WTC11 (cell line): ENCODE measurements around the gene DCAF5. TPM values are rescaled to one million over a fixed set of nuclear protein-coding genes. Genes with fewer than 3 reads are reported as not detected.

Source experiments
- ATAC-seq: fragments of 200-7000 bp; cut with Tn5 transposase; 2 replicates; pipeline ENCODE4 v1.10.0; 2021; ENCODE audit warnings: mild to moderate bottlenecking, moderate library complexity
- CTCF ChIA-PET: fragments of 300-600 bp; sonication (Branson Sonifier 250); formaldehyde crosslinking; loops from one replicate; lab custom pipeline; 2021; ENCODE audit warnings: antibody characterized with exemption; lab: Charles Lee
- POLR2A ChIA-PET: fragments of 350-600 bp; sonication (Branson Sonifier 250); formaldehyde crosslinking; loops from one replicate; lab custom pipeline; 2021; ENCODE audit warnings: antibody characterized with exemption; lab: Charles Lee
- DNase-seq: peaks from one replicate; pipeline ENCODE4 v3.0.0; 2021; ENCODE audit warnings: low spot score
- H3K27ac Mint-ChIP-seq: 2 replicates; pipeline ENCODE4 v1.8.0; 2021; ENCODE audit warnings: mixed read lengths
- H3K27me3 Mint-ChIP-seq: 2 replicates; pipeline ENCODE4 v1.8.0; 2021; ENCODE audit warnings: low read depth, mild to moderate bottlenecking, moderate library complexity, mixed read lengths
- H3K36me3 Mint-ChIP-seq: 2 replicates; pipeline ENCODE4 v1.8.0; 2021; ENCODE audit warnings: mixed read lengths
- H3K4me1 Mint-ChIP-seq: 2 replicates; pipeline ENCODE4 v1.8.0; 2022; ENCODE audit warnings: mixed read lengths
- H3K4me3 Mint-ChIP-seq: 2 replicates; pipeline ENCODE4 v1.8.0; 2021; ENCODE audit warnings: mild to moderate bottlenecking, moderate library complexity, mixed read lengths
- H3K9me3 Mint-ChIP-seq: 2 replicates; pipeline ENCODE4 v1.8.0; 2021; ENCODE audit warnings: mixed read lengths
- AFF4 ChIP-seq: sonication (generic); formaldehyde crosslinking; IDR thresholded peaks from 2 replicates; pipeline ENCODE4 v1.8.1; 2023; ENCODE audit warnings: mild to moderate bottlenecking, missing genetic modification reagents, borderline replicate concordance
- ATF2 ChIP-seq: sonication (generic); formaldehyde crosslinking; IDR thresholded peaks from 2 replicates; pipeline ENCODE4 v1.8.1; 2022; ENCODE audit warnings: low read depth, missing genetic modification reagents, borderline replicate concordance
- CBFB ChIP-seq: sonication (generic); formaldehyde crosslinking; IDR thresholded peaks from 2 replicates; pipeline ENCODE4 v1.8.1; 2022; ENCODE audit warnings: mild to moderate bottlenecking, low read depth, missing genetic modification reagents
- CREB1 ChIP-seq: sonication (generic); formaldehyde crosslinking; IDR thresholded peaks from 2 replicates; pipeline ENCODE4 v1.8.0; 2023; ENCODE audit warnings: mild to moderate bottlenecking, missing genetic modification reagents
- CREM ChIP-seq: sonication (generic); formaldehyde crosslinking; IDR thresholded peaks from 2 replicates; pipeline ENCODE4 v1.8.1; 2022; ENCODE audit warnings: mild to moderate bottlenecking, missing genetic modification reagents, moderate library complexity
- ESRRA ChIP-seq: sonication (generic); formaldehyde crosslinking; IDR thresholded peaks from 2 replicates; pipeline ENCODE4 v1.8.1; 2022; ENCODE audit warnings: mild to moderate bottlenecking, missing genetic modification reagents, borderline replicate concordance
- FOXK1 ChIP-seq: sonication (generic); formaldehyde crosslinking; IDR thresholded peaks from 2 replicates; pipeline ENCODE4 v1.8.0; 2022; ENCODE audit warnings: mild to moderate bottlenecking, moderate library complexity, missing genetic modification reagents
- GRHL2 ChIP-seq: fragments of 250-450 bp; sonication (Bioruptor Pico); IDR thresholded peaks from 2 replicates; pipeline ENCODE4 v1.8.0; 2022; ENCODE audit warnings: mild to moderate bottlenecking, moderate library complexity; ENCODE audit not compliant: insufficient replicate concordance, severe bottlenecking
- NFATC4 ChIP-seq: fragments of 250-450 bp; sonication (Bioruptor Pico); IDR thresholded peaks from 2 replicates; pipeline ENCODE4 v1.9.0; 2021; ENCODE audit warnings: mild to moderate bottlenecking
- NFYB ChIP-seq: sonication (generic); formaldehyde crosslinking; conservative IDR thresholded peaks from 2 replicates; pipeline ENCODE4 v1.8.0; 2022; ENCODE audit warnings: low read depth, missing genetic modification reagents
- NR1H2 ChIP-seq: sonication (generic); formaldehyde crosslinking; IDR thresholded peaks from 2 replicates; pipeline ENCODE4 v1.9.0; 2021; ENCODE audit warnings: mild to moderate bottlenecking, moderate library complexity, missing genetic modification reagents
- PRDM15 ChIP-seq: sonication (generic); formaldehyde crosslinking; IDR thresholded peaks from 2 replicates; pipeline ENCODE4 v1.8.0; 2022; ENCODE audit warnings: missing genetic modification reagents
- SMAD4 ChIP-seq: sonication (generic); formaldehyde crosslinking; IDR thresholded peaks from 2 replicates; pipeline ENCODE4 v1.8.0; 2022; ENCODE audit warnings: mild to moderate bottlenecking, missing genetic modification reagents
- TCF7 ChIP-seq: sonication (generic); formaldehyde crosslinking; IDR thresholded peaks from 2 replicates; pipeline ENCODE4 v1.8.0; 2022; ENCODE audit warnings: mild to moderate bottlenecking, low read depth, missing genetic modification reagents, moderate library complexity
- ZBTB21 ChIP-seq: sonication (generic); formaldehyde crosslinking; IDR thresholded peaks from 2 replicates; pipeline ENCODE4 v1.8.1; 2023; ENCODE audit warnings: mild to moderate bottlenecking, missing genetic modification reagents, borderline replicate concordance
- ZNF121 ChIP-seq: sonication (generic); formaldehyde crosslinking; IDR thresholded peaks from 2 replicates; pipeline ENCODE4 v1.8.0; 2023; ENCODE audit warnings: missing genetic modification reagents
- ZNF232 ChIP-seq: sonication (generic); formaldehyde crosslinking; IDR thresholded peaks from 2 replicates; pipeline ENCODE4 v1.8.0; 2022; ENCODE audit warnings: mild to moderate bottlenecking, missing genetic modification reagents
- ZNF396 ChIP-seq: fragments of 250-450 bp; sonication (Bioruptor Pico); IDR thresholded peaks from 2 replicates; pipeline ENCODE4 v1.8.0; 2021; ENCODE audit warnings: mild to moderate bottlenecking, moderate library complexity, borderline replicate concordance
- total RNA-seq: library from RNA; stranded (reverse); gene quantifications from 3 replicates; pipeline ENCODE4 v1.2.3, GENCODE V29; 2021
- TF ChIP-seq, protein P1 (sequence below): sonication (generic); formaldehyde crosslinking; IDR thresholded peaks from 2 replicates; pipeline ENCODE4 v1.8.1; 2023; ENCODE audit warnings: mild to moderate bottlenecking, missing genetic modification reagents, moderate library complexity
- TF ChIP-seq, protein P2 (sequence below): sonication (generic); formaldehyde crosslinking; IDR thresholded peaks from 2 replicates; pipeline ENCODE4 v1.8.1; 2023; ENCODE audit warnings: mild to moderate bottlenecking, missing genetic modification reagents
- TF ChIP-seq, protein P3 (sequence below): sonication (generic); formaldehyde crosslinking; IDR thresholded peaks from 2 replicates; pipeline ENCODE4 v1.8.1; 2022; ENCODE audit warnings: mild to moderate bottlenecking, moderate library complexity, missing genetic modification reagents
- TF ChIP-seq, protein P4 (sequence below): fragments of 250-450 bp; sonication (Bioruptor Pico); IDR thresholded peaks from 2 replicates; pipeline ENCODE4 v1.9.0; 2021; ENCODE audit warnings: mild to moderate bottlenecking

DCAF5 gene
- total RNA-seq, 1 experiment from 2014 or later = 30.3 TPM

DNA sequence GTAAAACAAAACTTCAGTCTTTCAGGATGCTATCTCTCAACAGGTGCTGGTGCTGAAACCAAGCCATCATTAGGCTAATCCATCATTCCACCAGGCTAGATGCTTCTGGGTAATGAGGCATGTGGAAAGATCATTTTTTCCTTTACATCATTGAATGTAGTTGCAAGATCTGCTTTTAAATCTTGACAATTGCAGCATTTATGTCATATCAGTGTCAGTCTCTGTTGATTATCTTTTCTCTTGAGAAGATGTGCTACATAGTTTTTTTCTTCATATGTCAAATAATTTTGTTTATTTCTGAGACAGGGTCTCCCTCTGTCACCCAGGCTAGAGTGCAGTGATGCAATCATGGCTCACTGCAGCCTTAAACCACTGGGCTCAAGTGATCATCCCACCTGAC lies 22.2 kb upstream of the DCAF5 start:
- no peak for DNase-seq
- Mint-ChIP-seq H3K4me1 (no peaks in the 10 kb centered on the region; the same call in 1 of the 2 replicates), H3K9me3 (no peaks in the 10 kb centered on the region), H3K27me3 (no peaks in the 10 kb centered on the region; the same call in 1 of the 2 replicates)
- ATAC-seq = no peak
- TF ChIP-seq CBFB = no peak
- TF ChIP-seq TCF7 (CRISPR knock-in tag) = no peak
- TF ChIP-seq GRHL2 (CRISPR knock-in tag) = no peak
- TF ChIP-seq, protein P1, sequence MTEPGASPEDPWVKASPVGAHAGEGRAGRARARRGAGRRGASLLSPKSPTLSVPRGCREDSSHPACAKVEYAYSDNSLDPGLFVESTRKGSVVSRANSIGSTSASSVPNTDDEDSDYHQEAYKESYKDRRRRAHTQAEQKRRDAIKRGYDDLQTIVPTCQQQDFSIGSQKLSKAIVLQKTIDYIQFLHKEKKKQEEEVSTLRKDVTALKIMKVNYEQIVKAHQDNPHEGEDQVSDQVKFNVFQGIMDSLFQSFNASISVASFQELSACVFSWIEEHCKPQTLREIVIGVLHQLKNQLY (CRISPR knock-in tag) = no peak
- TF ChIP-seq, all 79 proteins: peak for 0
- Mint-ChIP-seq H3K4me3 (no peak overlapping the region), H3K36me3 (no peaks in the 10 kb centered on the region), H3K27ac (no peak overlapping the region)
- POLR2A ChIA-PET = no interaction called here
- CTCF ChIA-PET = no interaction called here

DNA sequence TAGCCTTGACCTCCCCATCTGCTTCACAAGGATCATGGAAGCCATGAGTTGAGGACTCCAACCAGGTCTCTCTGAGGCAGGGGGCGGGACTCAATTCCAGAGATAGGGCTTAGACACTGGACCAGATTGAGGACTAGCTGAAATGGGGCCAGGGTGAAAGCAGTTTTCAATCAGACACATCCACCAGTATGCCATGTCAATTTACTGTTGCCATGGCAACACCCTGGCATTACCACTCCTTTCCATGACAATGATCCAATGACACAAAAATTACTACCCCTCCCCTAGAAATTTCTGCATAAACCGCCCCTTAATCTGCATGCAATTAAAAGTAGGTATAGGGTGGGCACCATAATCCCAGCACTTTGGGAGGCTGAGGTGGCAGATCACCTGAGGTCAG lies 18.6 kb upstream of the DCAF5 start:
- no peaks in the 10 kb centered on the region; the same call in 1 of the 2 replicates for H3K27me3 Mint-ChIP-seq
- no peak overlapping the region for H3K27ac Mint-ChIP-seq
- no peaks in the 10 kb centered on the region for H3K9me3 Mint-ChIP-seq
- DNase-seq (no peak), ATAC-seq (no peak)
- no peaks in the 10 kb centered on the region; the same call in 1 of the 2 replicates for H3K4me1 Mint-ChIP-seq
- no peak overlapping the region for H3K4me3 Mint-ChIP-seq
- TF ChIP-seq, protein P2, sequence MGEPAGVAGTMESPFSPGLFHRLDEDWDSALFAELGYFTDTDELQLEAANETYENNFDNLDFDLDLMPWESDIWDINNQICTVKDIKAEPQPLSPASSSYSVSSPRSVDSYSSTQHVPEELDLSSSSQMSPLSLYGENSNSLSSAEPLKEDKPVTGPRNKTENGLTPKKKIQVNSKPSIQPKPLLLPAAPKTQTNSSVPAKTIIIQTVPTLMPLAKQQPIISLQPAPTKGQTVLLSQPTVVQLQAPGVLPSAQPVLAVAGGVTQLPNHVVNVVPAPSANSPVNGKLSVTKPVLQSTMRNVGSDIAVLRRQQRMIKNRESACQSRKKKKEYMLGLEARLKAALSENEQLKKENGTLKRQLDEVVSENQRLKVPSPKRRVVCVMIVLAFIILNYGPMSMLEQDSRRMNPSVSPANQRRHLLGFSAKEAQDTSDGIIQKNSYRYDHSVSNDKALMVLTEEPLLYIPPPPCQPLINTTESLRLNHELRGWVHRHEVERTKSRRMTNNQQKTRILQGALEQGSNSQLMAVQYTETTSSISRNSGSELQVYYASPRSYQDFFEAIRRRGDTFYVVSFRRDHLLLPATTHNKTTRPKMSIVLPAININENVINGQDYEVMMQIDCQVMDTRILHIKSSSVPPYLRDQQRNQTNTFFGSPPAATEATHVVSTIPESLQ (CRISPR knock-in tag) = no peak
- TF ChIP-seq AFF4 (CRISPR knock-in tag) (no peak), SMAD4 (no peak), FOXK1 (CRISPR knock-in tag) (no peak), ESRRA (CRISPR knock-in tag) (no peak), NR1H2 (CRISPR knock-in tag) (no peak), CREB1 (CRISPR knock-in tag) (no peak), NFATC4 (CRISPR knock-in tag) (no peak), PRDM15 (CRISPR knock-in tag) (no peak), ZBTB21 (no peak), NFYB (no peak), CREM (CRISPR knock-in tag) (no peak), ZNF121 (no peak), ZNF396 (CRISPR knock-in tag) (no peak), ZNF232 (CRISPR knock-in tag) (no peak), ATF2 (CRISPR knock-in tag) (no peak)
- TF ChIP-seq, protein P3, sequence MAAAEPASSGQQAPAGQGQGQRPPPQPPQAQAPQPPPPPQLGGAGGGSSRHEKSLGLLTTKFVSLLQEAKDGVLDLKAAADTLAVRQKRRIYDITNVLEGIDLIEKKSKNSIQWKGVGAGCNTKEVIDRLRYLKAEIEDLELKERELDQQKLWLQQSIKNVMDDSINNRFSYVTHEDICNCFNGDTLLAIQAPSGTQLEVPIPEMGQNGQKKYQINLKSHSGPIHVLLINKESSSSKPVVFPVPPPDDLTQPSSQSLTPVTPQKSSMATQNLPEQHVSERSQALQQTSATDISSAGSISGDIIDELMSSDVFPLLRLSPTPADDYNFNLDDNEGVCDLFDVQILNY = no peak
- TF ChIP-seq, protein P4, sequence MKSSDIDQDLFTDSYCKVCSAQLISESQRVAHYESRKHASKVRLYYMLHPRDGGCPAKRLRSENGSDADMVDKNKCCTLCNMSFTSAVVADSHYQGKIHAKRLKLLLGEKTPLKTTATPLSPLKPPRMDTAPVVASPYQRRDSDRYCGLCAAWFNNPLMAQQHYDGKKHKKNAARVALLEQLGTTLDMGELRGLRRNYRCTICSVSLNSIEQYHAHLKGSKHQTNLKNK = no peak
- TF ChIP-seq, protein P1 (CRISPR knock-in tag) = no peak
- no peaks in the 10 kb centered on the region for H3K36me3 Mint-ChIP-seq
- ChIA-PET CTCF (interaction anchor here (1.2 kb wide), 1 partner anchor 20 kb away, joined by 3 read pairs; no protein-coding TSS in a partner anchor), POLR2A (no interaction called here)
